ENCODE results near the gene UBL3. TPM values are rescaled to one million over a fixed set of nuclear protein-coding genes. Genes with fewer than 3 reads are reported as not detected.

The UBL3 gene
- total RNA-seq, 2 donors from 2014 or later: 20.4 to 26.4 TPM

- Histone ChIP-seq H3K4me1 (no peaks in the 10 kb centered on the region), H3K4me3 (no peak overlapping the region), H3K27me3 (no peaks in the 10 kb centered on the region), H3K27ac (no peak overlapping the region), H3K9me3 (no peaks in the 10 kb centered on the region), H3K36me3 (no peaks in the 10 kb centered on the region)
- no peak for TF ChIP-seq CTCF (IDR thresholded peaks at IDR 0.05)
- no peak for DNase-seq (ENCODE audit: low spot score)
Observed at GRCh38 chr13:29865934-29866333, 15.5 kb upstream of the UBL3 start.

- no peaks in the 10 kb centered on the region for H3K27me3 ChIP-seq
- no peak overlapping the region for H3K27ac ChIP-seq
- H3K4me3 ChIP-seq: no peak overlapping the region
- no peak for TF ChIP-seq CTCF (IDR thresholded peaks at IDR 0.05)
- H3K4me1 ChIP-seq: no peaks in the 10 kb centered on the region
- no peaks in the 10 kb centered on the region for H3K9me3 ChIP-seq
- no peak for DNase-seq (ENCODE audit: low spot score)
- no peaks in the 10 kb centered on the region for H3K36me3 ChIP-seq
Observed at GRCh38 chr13:29861694-29862110, 11.3 kb upstream of the UBL3 start.

GRCh38 chr13:29859971-29860370 lies 9.6 kb upstream of the UBL3 start:
- Histone ChIP-seq H3K4me3 (no peak overlapping the region), H3K9me3 (no peaks in the 10 kb centered on the region), H3K4me1 (no peaks in the 10 kb centered on the region), H3K36me3 (no peaks in the 10 kb centered on the region), H3K27ac (no peak overlapping the region), H3K27me3 (no peaks in the 10 kb centered on the region)
- no peak for DNase-seq (ENCODE audit: low spot score)
- no peak for TF ChIP-seq CTCF (IDR thresholded peaks at IDR 0.05)

- no peaks in the 10 kb centered on the region for H3K36me3 ChIP-seq
- no peaks in the 10 kb centered on the region for H3K9me3 ChIP-seq
- H3K27me3 ChIP-seq: no peaks in the 10 kb centered on the region
- no peaks in the 10 kb centered on the region for H3K4me1 ChIP-seq
- no peak for DNase-seq (ENCODE audit: low spot score)
- H3K27ac ChIP-seq: no peak overlapping the region
- no peak for TF ChIP-seq CTCF (IDR thresholded peaks at IDR 0.05)
- H3K4me3 ChIP-seq: no peak overlapping the region
Observed at GRCh38 chr13:29858667-29859066, 8.2 kb upstream of the UBL3 start.

GRCh38 chr13:29858231-29858630 lies 7.8 kb upstream of the UBL3 start:
- Histone ChIP-seq H3K4me3 (no peak overlapping the region), H3K9me3 (no peaks in the 10 kb centered on the region), H3K27me3 (no peaks in the 10 kb centered on the region), H3K4me1 (peaks cover 0 to under 1% of the 10 kb centered on the region in 2 donors), H3K27ac (no peak overlapping the region), H3K36me3 (no peaks in the 10 kb centered on the region)
- TF ChIP-seq CTCF (IDR thresholded peaks at IDR 0.05): no peak
- DNase-seq (ENCODE audit: low spot score): no peak

GRCh38 chr13:29857085-29857484 lies 6.7 kb upstream of the UBL3 start:
- no peaks in the 10 kb centered on the region for H3K36me3 ChIP-seq
- H3K4me3 ChIP-seq: no peak overlapping the region
- H3K9me3 ChIP-seq: no peaks in the 10 kb centered on the region
- TF ChIP-seq CTCF (IDR thresholded peaks at IDR 0.05): no peak
- DNase-seq (ENCODE audit: low spot score): no peak
- H3K4me1 ChIP-seq: peaks cover 0 to 7% of the 10 kb centered on the region in 2 donors
- no peak overlapping the region for H3K27ac ChIP-seq
- H3K27me3 ChIP-seq: no peaks in the 10 kb centered on the region

All from right atrium auricular region (tissue), 2 donors.